Epithelial cell of esophagus (primary cell): ENCODE data around the gene GK.

ENCODE experiments used
- DNase-seq: peaks from one replicate; pipeline ENCODE4 v3.0.0; 2010; ENCODE audit warnings: low read depth
- H3K4me3 ChIP-seq: 2 replicates; pipeline ENCODE4 v1.5.1; 2011; ENCODE audit warnings: mild to moderate bottlenecking, low read length, control low read depth
- TF ChIP-seq, protein P1 (sequence below): IDR thresholded peaks from 2 replicates; pipeline ENCODE4 v1.5.1; 2011; ENCODE audit warnings: low read depth, mild to moderate bottlenecking, low read length, control low read depth, inconsistent platforms; ENCODE audit not compliant: insufficient read depth; ENCODE audit errors: missing control alignments

The GK gene

DNA sequence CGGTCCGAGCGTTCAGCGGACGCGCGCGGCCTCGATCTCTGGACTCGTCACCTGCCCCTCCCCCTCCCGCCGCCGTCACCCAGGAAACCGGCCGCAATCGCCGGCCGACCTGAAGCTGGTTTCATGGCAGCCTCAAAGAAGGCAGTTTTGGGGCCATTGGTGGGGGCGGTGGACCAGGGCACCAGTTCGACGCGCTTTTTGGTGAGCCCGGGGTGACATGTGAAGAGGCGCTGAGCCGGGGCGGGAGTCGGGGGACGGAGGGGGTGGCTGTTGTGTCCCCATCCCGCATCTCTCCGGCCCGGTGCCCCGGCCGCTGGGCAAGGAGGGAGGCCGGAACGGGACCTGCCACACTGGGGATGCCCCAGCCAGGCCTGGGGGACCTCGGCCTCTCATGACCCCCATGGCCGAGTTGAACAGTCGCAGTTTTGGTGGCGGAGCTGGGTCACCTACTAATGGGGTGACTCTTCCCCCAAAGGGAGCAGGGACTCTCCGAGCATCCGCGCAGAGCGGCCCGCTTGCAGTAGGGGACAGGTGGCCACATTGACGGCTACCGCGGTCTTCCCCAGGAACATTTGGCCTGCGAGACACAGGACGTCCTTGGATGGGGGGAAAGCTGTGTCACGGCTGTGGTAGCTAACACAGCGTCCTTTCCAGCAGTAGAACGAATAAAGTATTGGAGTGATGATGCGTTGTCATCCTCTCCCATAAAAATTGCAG is at the start of gene GK:
Gene GK, plus strand, starts transcription at position 9 of the 717 bp plus-strand sequence. Its CDS starts 115 bp downstream, at position 124.
- peak within 1 kb of the TSS; percentile 58 for H3K4me3 ChIP-seq
- TF ChIP-seq, protein P1, sequence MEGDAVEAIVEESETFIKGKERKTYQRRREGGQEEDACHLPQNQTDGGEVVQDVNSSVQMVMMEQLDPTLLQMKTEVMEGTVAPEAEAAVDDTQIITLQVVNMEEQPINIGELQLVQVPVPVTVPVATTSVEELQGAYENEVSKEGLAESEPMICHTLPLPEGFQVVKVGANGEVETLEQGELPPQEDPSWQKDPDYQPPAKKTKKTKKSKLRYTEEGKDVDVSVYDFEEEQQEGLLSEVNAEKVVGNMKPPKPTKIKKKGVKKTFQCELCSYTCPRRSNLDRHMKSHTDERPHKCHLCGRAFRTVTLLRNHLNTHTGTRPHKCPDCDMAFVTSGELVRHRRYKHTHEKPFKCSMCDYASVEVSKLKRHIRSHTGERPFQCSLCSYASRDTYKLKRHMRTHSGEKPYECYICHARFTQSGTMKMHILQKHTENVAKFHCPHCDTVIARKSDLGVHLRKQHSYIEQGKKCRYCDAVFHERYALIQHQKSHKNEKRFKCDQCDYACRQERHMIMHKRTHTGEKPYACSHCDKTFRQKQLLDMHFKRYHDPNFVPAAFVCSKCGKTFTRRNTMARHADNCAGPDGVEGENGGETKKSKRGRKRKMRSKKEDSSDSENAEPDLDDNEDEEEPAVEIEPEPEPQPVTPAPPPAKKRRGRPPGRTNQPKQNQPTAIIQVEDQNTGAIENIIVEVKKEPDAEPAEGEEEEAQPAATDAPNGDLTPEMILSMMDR, result no peak
- no peak for DNase-seq

DNA sequence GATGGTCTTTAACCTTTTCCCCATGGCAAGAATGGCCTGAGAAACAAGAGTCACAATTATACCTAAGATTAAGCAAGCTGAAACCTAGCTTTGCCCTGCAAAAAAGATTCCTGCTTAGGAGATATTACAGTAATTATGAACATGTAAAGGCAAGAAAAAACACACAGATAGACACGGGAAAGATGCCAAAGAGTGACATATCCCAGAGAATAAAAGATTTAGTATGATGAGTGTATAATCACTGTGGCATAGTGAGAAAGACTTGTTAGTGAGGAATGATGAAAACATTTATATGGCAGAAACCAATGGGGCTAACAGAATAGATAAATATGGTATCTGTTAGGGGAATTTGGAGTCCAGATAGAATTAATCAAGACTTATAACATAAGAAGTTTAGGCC is 46.1 kb upstream of the GK start:
- peak; percentile 88 for DNase-seq
- TF ChIP-seq, protein P1, result no peak
- no peak overlapping the region for H3K4me3 ChIP-seq

DNA sequence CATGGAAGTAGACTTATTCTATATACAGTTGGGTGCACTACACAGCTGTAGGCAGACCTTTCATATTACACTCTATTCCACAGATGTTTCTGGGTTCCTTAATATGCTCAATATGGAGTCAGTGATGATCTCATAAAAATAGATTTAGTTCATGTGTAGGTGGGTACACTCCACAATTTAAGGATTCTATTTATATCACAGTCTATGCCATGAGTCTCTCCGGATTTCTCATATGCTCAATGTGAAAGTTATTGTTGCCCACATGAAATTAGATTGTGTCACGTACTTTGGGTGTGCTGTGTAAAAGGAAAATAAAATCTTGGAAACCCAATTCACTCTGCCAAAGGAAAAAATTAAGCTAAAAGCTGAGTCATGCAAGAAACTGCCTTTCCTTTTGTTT is 43.2 kb upstream of the GK start:
- DNase-seq, result peak; percentile 4
- TF ChIP-seq, protein P1, result no peak

DNA sequence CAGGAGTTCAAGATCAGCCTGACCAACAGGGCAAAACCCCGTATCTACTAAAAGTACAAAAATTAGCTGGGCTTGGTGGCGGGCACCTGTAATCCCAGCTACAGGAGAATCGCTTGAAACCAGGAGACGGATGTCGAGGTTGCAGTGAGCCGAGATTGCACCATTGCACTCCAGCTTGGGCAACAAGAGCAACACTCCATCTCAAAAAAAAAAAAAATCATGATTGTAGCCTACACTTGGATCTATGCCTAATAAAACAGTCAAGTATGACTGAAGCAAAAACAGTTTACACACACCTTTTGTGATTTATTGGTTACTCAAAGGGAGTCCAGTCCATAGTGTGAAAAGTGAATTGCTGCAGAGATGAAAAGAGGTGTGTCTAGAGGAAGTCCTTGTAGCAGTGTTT is 41.0 kb upstream of the GK start:
- no peak overlapping the region for H3K4me3 ChIP-seq
- peak; percentile 73 for DNase-seq
- TF ChIP-seq, protein P1, result no peak

More for the DNA sequence above, 43.2 kb upstream of the GK start:
- no peak overlapping the region for H3K4me3 ChIP-seq

DNA sequence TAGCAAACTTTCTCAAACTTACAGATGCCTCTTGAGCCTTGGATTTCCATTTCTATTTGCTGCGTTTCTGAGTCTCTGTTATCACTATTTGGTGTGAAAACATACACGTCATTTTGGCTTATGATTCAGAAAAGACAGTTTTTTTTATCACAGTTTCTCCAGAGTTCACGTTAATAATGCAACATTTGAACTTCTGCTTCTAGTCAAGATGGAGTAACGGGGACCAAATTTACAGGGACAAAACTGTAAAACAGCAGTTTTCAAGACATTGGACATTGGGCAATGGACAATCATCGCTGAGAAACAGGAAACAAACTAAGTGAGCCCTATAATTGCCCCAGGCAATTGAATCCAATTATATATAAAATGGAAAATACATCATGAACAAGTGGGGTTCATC is 39.5 kb upstream of the GK start:
- TF ChIP-seq, protein P1, result no peak
- DNase-seq, result no peak
- no peak overlapping the region for H3K4me3 ChIP-seq

DNA sequence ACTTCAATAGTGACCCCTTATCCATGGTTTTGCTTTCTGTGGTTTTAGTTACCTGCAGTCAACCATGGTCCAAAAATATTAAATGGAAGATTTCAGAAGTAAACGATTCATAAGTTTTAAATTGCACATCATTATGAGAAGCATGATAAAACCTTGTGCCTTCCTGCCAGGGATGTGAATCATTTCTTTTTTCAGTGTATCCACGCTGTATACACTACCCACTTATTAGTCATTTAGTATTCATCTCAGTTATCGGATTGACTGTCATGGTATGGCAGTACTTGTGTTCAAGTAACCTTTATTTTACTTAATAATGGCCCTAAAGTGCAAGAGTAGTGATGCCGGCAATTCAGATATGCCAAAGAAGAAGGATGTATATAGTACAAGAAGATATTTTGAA is 38.0 kb upstream of the GK start:
- DNase-seq, result peak; percentile 67
- H3K4me3 ChIP-seq, result no peak overlapping the region
- TF ChIP-seq, protein P1, result no peak

DNA sequence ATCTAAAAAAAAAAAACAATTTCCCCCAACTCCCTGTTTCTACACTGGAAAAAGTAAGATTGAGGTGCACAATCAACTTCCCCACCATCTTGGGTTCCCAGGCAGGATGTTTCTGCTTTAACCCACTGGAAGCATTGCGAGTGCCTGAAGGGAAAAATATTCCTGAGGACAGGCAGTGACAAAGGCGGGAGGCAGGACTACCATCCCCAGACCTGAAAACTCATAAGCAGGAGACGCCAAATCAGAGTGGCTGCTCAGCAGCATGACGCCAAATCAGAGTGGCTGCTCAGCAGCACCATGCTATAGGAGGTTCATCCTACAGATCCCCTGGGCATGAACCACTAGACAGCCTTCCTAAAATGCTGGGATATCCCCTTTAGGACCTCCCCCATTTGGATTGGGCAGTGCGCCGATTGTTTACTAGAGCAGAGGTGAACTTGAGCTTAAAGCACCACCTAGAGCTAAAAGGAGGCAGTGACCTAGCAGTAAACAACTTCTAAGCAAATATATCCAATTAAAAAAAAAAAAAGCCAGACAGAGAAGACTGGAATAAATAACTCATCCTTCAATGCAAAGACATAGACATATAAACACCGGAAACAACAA is 35.0 kb upstream of the GK start:
- TF ChIP-seq, protein P1, result no peak
- no peak overlapping the region for H3K4me3 ChIP-seq
- peak; percentile 18 for DNase-seq
